HG03439 (cell line): ENCODE data around the gene GPR83.
"Not testable (repeated sequence)": the region's sequence is repeated elsewhere in the genome, so short reads cannot be mapped to it uniquely, and the experiment has no call there.

ENCODE experiments used
- ATAC-seq: cut with Tn5 transposase; IDR thresholded peaks from one replicate; pipeline ENCODE4 v1.9.1; 2021; ENCODE audit warnings: mild to moderate bottlenecking, moderate library complexity; ENCODE audit not compliant: unreplicated experiment

GPR83 gene

DNA sequence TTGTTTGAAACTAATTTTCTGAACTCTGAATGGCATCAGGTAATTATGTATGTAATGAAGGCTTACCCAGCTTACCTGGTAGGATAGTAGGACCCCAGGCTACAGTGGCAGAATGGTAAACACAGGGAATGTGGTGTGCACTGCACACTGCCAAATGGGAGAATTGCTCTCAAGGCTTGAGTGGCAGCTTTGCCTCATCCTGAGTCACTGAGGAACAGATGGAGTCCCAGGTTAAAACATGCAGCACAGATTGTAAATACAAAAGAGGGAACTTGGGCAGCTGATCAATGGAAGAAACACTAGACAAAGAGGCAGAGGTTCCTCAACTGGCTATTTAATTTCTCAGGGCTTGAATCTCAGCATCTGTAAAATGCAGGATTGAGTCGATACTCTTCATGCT, 24.4 kb downstream of the GPR83 start:
- no peak for ATAC-seq

DNA sequence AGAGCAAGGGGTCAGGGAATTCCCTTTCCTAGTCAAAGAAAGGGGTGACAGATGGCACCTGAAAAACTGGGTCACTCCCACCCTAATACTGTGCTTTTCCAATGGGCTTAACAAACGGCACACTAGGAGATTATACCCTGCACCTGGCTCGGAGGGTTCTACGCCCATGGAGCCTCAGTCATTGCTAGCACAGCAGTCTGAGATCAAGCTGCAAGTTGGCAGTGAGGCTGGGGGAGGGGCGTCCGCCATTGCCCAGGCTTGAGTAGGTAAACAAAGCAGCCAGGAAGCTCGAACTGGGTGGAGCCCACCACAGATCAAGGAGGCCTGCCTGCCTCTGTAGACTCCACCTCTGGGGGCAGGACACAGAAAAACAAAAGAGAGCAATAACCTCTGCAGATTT, 30.6 kb downstream of the GPR83 start:
- ATAC-seq, result not testable (repeated sequence)

GRCh38 chr11:94350850-94351563, 50.2 kb downstream of the GPR83 start:
- ATAC-seq, result not testable (repeated sequence)

- not testable (repeated sequence) for ATAC-seq
Observed at GRCh38 chr11:94346311-94346710, 54.9 kb downstream of the GPR83 start.

GRCh38 chr11:94343495-94343894, 57.7 kb downstream of the GPR83 start:
- no peak for ATAC-seq

GRCh38 chr11:94342250-94342649, 59.0 kb downstream of the GPR83 start:
- ATAC-seq, result no peak

DNA sequence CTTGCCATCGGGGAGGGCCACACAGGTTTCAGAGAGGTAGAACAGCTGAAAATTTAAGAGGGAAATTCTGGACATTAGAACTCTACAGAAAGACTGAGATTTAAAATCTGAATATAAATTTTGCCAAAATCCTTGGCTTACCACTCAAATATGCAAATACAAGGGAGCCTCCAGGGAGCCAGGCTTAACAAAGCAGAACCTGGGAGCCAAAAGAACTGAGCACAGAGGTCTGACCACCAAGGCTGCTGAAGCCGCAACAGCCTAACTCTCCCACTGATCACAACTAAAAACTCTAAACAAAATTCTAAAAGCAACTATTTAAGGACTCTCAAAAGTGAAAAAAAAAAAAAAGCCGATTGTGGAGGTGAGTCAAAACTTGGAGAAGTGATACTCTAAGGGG, 62.6 kb downstream of the GPR83 start:
- no peak for ATAC-seq

GRCh38 chr11:94336033-94336432, 65.2 kb downstream of the GPR83 start:
- ATAC-seq, result no peak

DNA sequence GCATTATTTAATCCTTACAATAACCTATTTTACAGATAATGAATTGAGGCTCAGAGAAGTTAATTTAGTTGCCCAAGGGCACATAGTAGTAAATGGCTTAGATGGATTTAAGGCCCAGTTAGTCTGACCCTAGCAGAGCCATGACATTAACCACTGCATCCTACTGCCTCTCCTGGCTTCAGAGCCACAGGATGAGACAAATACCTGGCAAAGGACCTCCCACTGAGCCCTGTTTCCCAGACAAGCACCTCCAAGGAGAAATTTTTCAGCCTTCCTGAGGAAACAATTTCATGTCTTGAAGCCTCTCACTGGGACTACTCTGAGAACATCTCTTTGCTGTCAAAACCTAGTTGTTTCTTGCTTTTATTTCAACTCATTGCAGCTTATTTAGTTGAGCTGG, 68.4 kb downstream of the GPR83 start:
- no peak for ATAC-seq

GRCh38 chr11:94330789-94331188, 70.4 kb downstream of the GPR83 start:
- no peak for ATAC-seq

GRCh38 chr11:94329501-94329900, 71.7 kb downstream of the GPR83 start:
- ATAC-seq, result no peak

GRCh38 chr11:94328587-94329080, 72.6 kb downstream of the GPR83 start:
- no peak for ATAC-seq
